Subcutaneous abdominal adipose tissue (tissue), 5 donors: ENCODE measurements around the gene GNG2.
A peak's percentile ranks its signal among the peaks of the same experiment; 100 is the strongest.

Source experiments
- H3K27ac ChIP-seq: one replicate; pipeline ENCODE4 v1.7.0; 2013; ENCODE audit warnings: low read depth, mild to moderate bottlenecking, inconsistent platforms, low read length, moderate library complexity
- H3K27me3 ChIP-seq, 5 donors: one replicate each; pipeline ENCODE4 v1.7.0; 2013; ENCODE audit warnings: low read length in 5 of 5, inconsistent platforms in 1 of 5; ENCODE audit not compliant: control insufficient read depth in 5 of 5, insufficient read depth in 4 of 5
- H3K36me3 ChIP-seq, 5 donors: one replicate each; pipeline ENCODE4 v1.7.0; 2013; ENCODE audit warnings: low read length in 5 of 5; ENCODE audit not compliant: control insufficient read depth in 5 of 5, insufficient read depth in 5 of 5
- H3K4me1 ChIP-seq, 5 donors: one replicate each; pipeline ENCODE4 v1.7.0; 2013; ENCODE audit warnings: low read length in 5 of 5, mild to moderate bottlenecking in 3 of 5, moderate library complexity in 1 of 5; ENCODE audit not compliant: control insufficient read depth in 5 of 5, insufficient read depth in 5 of 5
- H3K4me3 ChIP-seq, 5 donors: one replicate each; pipeline ENCODE4 v1.7.0; 2013; ENCODE audit warnings: low read length in 5 of 5, low read depth in 1 of 5
- H3K9ac ChIP-seq, 5 donors: one replicate each; pipeline ENCODE4 v1.7.0; 2013; ENCODE audit warnings: low read length in 5 of 5, mild to moderate bottlenecking in 4 of 5, moderate library complexity in 3 of 5
- H3K9me3 ChIP-seq, 5 donors: one replicate each; pipeline ENCODE4 v1.7.0; 2013; ENCODE audit warnings: low read length in 5 of 5; ENCODE audit not compliant: control insufficient read depth in 5 of 5
- donor health status: healthy.
- donor health status: healthy.
- donor health status: healthy.
- donor health status: healthy.
- donor health status: healthy.

The GNG2 gene

DNA sequence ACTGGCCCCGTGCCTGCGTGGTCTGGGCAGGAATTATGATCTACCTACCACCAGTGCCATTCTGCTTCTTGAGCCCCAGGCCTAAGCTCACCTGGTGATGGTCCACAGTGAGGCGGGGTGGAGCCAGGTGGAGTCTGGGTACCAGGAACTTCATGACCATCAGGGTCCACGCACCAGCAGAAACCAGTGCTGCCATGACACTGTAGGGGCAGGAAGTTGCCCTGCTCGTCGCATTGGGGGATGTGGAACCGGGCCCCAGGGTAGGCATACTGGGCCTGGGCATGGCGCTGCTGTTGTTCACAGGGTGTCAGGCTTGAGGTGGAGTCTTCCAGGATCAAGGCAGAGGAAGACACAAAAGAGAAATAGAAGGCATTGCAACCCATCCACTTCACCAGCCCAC, 158.6 kb downstream of the GNG2 start:
- peak overlapping the region; percentile 0 for H3K27ac ChIP-seq
- peaks cover 0 to 30% (median 19%) of the 10 kb centered on the region in 5 donors for H3K36me3 ChIP-seq
- peaks cover 16 to 94% (median 52%) of the 10 kb centered on the region in 5 donors for H3K4me1 ChIP-seq
- H3K9me3 ChIP-seq: no peaks in the 10 kb centered on the region
- H3K9ac ChIP-seq: no peak overlapping the region
- no peaks in the 10 kb centered on the region for H3K27me3 ChIP-seq
- no peak overlapping the region for H3K4me3 ChIP-seq
